Measurements from ENCODE around the gene GRPEL2. TPM values are rescaled to one million over a fixed set of nuclear protein-coding genes. Genes with fewer than 3 reads are reported as not detected.

The GRPEL2 gene
- total RNA-seq, 2 experiments from 2014 or later: 31.0 to 31.1 TPM

DNA sequence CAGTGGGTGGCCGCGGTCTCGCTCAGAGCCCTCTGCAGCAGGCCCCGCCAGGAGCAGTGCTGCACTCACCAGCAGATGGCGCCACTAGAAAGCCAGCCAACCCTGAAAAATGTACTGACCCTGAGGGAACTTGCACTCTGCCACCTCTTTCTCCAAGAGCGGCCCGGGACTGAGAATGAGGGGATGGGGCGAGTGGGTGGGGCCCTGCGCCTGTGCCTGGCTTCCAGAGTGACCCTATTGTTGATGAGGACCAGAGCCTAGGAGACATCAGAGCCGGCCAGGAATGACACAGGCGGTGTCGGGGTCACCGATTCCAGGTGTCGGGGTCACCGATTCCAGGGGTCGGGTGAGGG lies 36.7 kb downstream of the GRPEL2 start:
- H3K4me1 Mint-ChIP-seq (ENCODE audit: low read depth): peaks cover 4% of the 10 kb centered on the region
- TF ChIP-seq CTCF (IDR thresholded peaks at IDR 0.05): peak; percentile 80
- POLR2A ChIA-PET: no interaction called here
- ATAC-seq: peak; percentile 93
- H3K27ac Mint-ChIP-seq: no peak overlapping the region
- no peaks in the 10 kb centered on the region for H3K9me3 Mint-ChIP-seq
- DNase-seq: peak; percentile 80
- no peaks in the 10 kb centered on the region for H3K36me3 Mint-ChIP-seq (ENCODE audit: low read depth)
- intact Hi-C loops (cut with micrococcal nuclease): loop anchor here (2.0 to 5.0 kb wide), 2 partner anchors 50 to 183 kb away; no protein-coding TSS in a partner anchor
- CTCF ChIA-PET: interaction anchor here (0.7 to 4.5 kb wide), 41 partner anchors 8 to 237 kb away, joined by 3 to 43 read pairs (median 6); partner anchors contain the start of genes CSNK1A1, GRPEL2 and PCYOX1L
- H3K27me3 Mint-ChIP-seq: no peaks in the 10 kb centered on the region
- H3K4me3 Mint-ChIP-seq: no peak overlapping the region

- Mint-ChIP-seq H3K4me1 (ENCODE audit: low read depth) (peaks cover 4% of the 10 kb centered on the region), H3K27ac (no peak overlapping the region), H3K36me3 (ENCODE audit: low read depth) (no peaks in the 10 kb centered on the region), H3K27me3 (no peaks in the 10 kb centered on the region), H3K9me3 (no peaks in the 10 kb centered on the region), H3K4me3 (no peak overlapping the region)
- no peak for TF ChIP-seq CTCF (IDR thresholded peaks at IDR 0.05)
- ChIA-PET POLR2A (no interaction called here), CTCF (interaction anchor here (0.6 to 4.5 kb wide), 32 partner anchors 8 to 236 kb away, joined by 3 to 43 read pairs (median 7); partner anchors contain the start of gene GRPEL2)
- intact Hi-C loops (cut with micrococcal nuclease): loop anchor here (5.0 kb wide), 1 partner anchor 50 kb away; no protein-coding TSS in a partner anchor
- ATAC-seq (no peak), DNase-seq (no peak)
Observed at GRCh38 chr5:149382517-149383220, 37.4 kb downstream of the GRPEL2 start.

DNA sequence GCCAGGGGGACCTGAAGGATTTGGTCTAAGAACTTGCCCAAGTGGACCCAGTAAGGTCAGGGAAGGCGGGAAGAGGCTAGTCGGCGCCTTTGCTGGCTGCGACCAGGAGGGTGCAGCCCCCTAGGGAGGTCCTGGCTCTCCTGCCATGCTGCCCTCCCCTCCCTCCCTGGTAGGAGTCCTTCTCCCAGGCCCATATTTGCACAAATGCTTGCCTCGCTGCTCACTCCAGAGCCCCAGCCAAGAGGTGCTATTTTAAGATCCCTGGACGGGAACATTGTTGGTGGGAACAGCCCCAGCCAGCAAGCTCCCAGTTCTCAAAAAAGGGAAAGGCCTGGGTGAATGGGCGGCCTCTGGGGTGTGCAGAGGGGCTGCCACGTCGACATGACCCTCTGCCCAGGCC lies 38.1 kb downstream of the GRPEL2 start:
- Mint-ChIP-seq H3K27me3 (no peaks in the 10 kb centered on the region), H3K36me3 (ENCODE audit: low read depth) (no peaks in the 10 kb centered on the region), H3K4me3 (no peak overlapping the region), H3K9me3 (no peaks in the 10 kb centered on the region), H3K4me1 (ENCODE audit: low read depth) (peaks cover 4% of the 10 kb centered on the region), H3K27ac (no peak overlapping the region)
- POLR2A ChIA-PET: no interaction called here
- CTCF ChIA-PET: interaction anchor here (0.8 to 3.8 kb wide), 7 partner anchors 38 to 235 kb away, joined by 3 to 42 read pairs (median 7); partner anchors contain the start of gene GRPEL2
- intact Hi-C loops (cut with micrococcal nuclease): loop anchor here (5.0 kb wide), 1 partner anchor 49 kb away; no protein-coding TSS in a partner anchor
- no peak for TF ChIP-seq CTCF (IDR thresholded peaks at IDR 0.05)
- DNase-seq (no peak), ATAC-seq (no peak)

- ATAC-seq (no peak), DNase-seq (no peak)
- Mint-ChIP-seq H3K4me3 (no peak overlapping the region), H3K9me3 (no peaks in the 10 kb centered on the region), H3K4me1 (ENCODE audit: low read depth) (peaks cover 4% of the 10 kb centered on the region), H3K27me3 (no peaks in the 10 kb centered on the region), H3K36me3 (ENCODE audit: low read depth) (no peaks in the 10 kb centered on the region), H3K27ac (no peak overlapping the region)
- intact Hi-C loops (cut with micrococcal nuclease): no loop called here
- CTCF ChIA-PET: interaction anchor here (0.8 to 4.8 kb wide), 7 partner anchors 14 to 195 kb away, joined by 3 to 25 read pairs (median 4); partner anchors contain the start of gene ARHGEF37
- no peak for TF ChIP-seq CTCF (IDR thresholded peaks at IDR 0.05)
- POLR2A ChIA-PET: no interaction called here
Observed at GRCh38 chr5:149386166-149386565, 40.9 kb downstream of the GRPEL2 start.

DNA sequence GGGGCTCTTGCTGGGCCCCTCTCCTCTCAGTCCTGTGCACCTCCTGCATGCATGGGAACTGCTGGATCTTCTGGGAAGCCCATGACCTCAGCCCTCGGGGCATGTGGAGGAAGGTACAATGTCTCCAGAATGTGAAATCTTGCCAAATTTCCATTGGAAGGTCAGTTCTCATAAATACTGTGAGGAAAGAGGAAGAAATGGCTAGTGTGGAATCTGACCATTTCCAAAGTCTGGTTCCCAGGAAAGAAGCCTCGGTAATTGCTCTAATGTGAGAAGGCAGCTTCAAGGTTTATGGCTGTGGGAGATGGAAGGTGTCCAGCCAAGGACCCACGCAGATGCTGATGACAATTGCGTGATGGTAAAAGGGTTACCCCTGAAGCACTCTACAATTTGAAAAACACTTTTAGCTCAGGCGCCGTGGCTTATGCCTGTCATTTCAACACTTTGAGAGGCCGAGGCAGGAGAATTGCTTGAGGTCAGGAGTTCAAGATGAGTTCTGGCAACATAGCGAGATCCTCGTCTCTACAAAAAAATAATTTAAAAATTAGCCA lies 41.9 kb downstream of the GRPEL2 start:
- Mint-ChIP-seq H3K27me3 (no peaks in the 10 kb centered on the region), H3K36me3 (ENCODE audit: low read depth) (no peaks in the 10 kb centered on the region), H3K4me3 (no peak overlapping the region), H3K4me1 (ENCODE audit: low read depth) (no peaks in the 10 kb centered on the region), H3K9me3 (no peaks in the 10 kb centered on the region), H3K27ac (no peak overlapping the region)
- DNase-seq (no peak), ATAC-seq (no peak)
- no peak for TF ChIP-seq CTCF (IDR thresholded peaks at IDR 0.05)
- ChIA-PET CTCF (interaction anchor here (1.0 to 4.8 kb wide), 6 partner anchors 15 to 178 kb away, joined by 3 to 25 read pairs (median 6); no protein-coding TSS in a partner anchor), POLR2A (interaction anchor here (0.7 kb wide), 1 partner anchor 86 kb away, joined by 4 read pairs; no protein-coding TSS in a partner anchor)
- intact Hi-C loops (cut with micrococcal nuclease): no loop called here
